ENCODE measurements around the gene MSRB1.

Gene MSRB1

DNA sequence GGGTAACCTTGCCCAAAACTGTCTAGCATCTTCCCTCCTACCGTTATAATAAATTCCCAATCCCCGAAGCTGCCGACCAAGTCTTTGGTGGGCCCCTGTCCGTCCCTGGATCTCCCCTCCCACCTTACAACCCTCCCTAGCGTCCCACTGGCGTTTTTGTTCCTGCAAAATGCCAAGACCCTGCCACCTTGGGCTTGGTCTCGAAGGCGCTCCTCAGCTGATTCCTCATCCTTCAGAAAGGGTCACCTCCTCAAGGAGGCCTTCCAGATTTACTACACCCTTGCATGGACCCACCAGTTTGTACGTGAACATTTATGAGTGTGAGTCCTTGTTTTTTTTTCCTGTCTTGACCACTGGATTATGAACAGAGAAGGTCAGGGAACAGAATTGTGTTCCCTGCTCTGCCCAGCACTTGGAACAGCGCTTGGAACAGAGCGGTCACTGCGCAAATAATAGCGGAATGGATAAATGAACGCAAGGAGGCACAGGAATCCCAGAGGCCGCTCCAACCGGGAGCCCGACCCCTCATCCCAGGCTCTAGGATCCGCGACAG is 40.1 kb upstream of the MSRB1 start:
- no peak for DNase-seq

DNA sequence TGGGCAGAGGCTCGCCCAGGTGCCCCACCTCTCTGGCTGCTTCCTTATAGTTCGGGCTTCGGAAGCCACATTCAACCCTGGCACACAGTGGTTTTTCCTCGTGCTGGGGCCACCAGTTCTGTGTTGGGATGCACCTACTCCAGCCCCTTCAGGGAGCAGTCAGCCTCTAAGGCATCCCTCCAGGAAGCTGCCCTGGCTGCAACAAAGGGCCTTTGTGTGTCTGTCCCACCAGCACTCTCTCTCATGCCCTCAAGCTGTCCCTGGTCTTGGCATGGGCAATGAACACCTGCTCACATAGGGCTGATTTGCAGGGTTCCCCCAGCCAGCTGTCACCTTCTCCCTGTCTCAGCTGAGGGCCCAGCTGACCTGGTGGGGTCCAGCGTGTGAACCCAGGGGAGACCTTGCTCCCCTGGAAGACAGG is 39.0 kb upstream of the MSRB1 start:
- TF ChIP-seq GATA1 (IDR thresholded peaks at IDR 0.05; ENCODE audit: low read depth, low read length) = no peak
- TF ChIP-seq POLR2A (IDR thresholded peaks at IDR 0.05; ENCODE audit: low read length) = no peak
- DNase-seq = no peak

More for the DNA sequence above, 40.1 kb upstream of the MSRB1 start:
- TF ChIP-seq GATA1 (IDR thresholded peaks at IDR 0.05; ENCODE audit: low read depth, low read length) = no peak
- TF ChIP-seq POLR2A (IDR thresholded peaks at IDR 0.05; ENCODE audit: low read length) = no peak

DNA sequence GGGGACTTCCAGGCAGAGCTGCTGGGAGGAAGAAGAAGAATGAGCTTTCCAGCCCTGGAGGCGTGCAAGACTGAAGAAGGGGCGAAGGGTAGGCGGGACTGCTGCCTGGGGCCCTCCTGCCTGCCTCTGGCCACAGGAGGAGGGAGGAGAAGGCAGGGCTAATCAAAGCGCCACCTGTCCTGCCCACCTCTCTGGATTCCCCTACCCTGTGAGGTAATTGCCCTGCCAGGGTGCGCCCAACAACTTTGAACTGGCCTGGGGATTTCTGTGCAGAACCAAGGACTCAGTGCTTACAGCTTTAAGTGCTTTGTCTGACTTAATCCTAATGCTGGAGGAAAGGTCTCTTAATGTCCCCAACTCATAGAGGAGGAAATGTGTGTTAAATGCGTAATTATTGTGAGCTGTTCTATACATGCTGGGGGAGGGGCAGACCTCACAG is 38.4 kb upstream of the MSRB1 start, which contains the start of gene NOXO1:
Gene NOXO1 (minus strand): TSS at position 72 of the 439 bp plus-strand sequence. CDS start 290 bp downstream, outside the sequence.
- no peak for TF ChIP-seq POLR2A (IDR thresholded peaks at IDR 0.05; ENCODE audit: low read length)
- TF ChIP-seq GATA1 (IDR thresholded peaks at IDR 0.05; ENCODE audit: low read depth, low read length) = no peak
- no peak for DNase-seq

- TF ChIP-seq GATA1 (IDR thresholded peaks at IDR 0.05; ENCODE audit: low read depth, low read length) = no peak
- no peak for TF ChIP-seq POLR2A (IDR thresholded peaks at IDR 0.05; ENCODE audit: low read length)
- no peak for DNase-seq
Observed at GRCh38 chr16:1980770-1981087, 37.7 kb upstream of the MSRB1 start.

GRCh38 chr16:1980030-1980769 is 37.2 kb upstream of the MSRB1 start:
- no peak for TF ChIP-seq POLR2A (IDR thresholded peaks at IDR 0.05; ENCODE audit: low read length)
- no peak for TF ChIP-seq GATA1 (IDR thresholded peaks at IDR 0.05; ENCODE audit: low read depth, low read length)
- DNase-seq = no peak

GRCh38 chr16:1979271-1980029 is 36.5 kb upstream of the MSRB1 start:
- no peak for DNase-seq
- TF ChIP-seq GATA1 (IDR thresholded peaks at IDR 0.05; ENCODE audit: low read depth, low read length) = no peak
- no peak for TF ChIP-seq POLR2A (IDR thresholded peaks at IDR 0.05; ENCODE audit: low read length)

DNA sequence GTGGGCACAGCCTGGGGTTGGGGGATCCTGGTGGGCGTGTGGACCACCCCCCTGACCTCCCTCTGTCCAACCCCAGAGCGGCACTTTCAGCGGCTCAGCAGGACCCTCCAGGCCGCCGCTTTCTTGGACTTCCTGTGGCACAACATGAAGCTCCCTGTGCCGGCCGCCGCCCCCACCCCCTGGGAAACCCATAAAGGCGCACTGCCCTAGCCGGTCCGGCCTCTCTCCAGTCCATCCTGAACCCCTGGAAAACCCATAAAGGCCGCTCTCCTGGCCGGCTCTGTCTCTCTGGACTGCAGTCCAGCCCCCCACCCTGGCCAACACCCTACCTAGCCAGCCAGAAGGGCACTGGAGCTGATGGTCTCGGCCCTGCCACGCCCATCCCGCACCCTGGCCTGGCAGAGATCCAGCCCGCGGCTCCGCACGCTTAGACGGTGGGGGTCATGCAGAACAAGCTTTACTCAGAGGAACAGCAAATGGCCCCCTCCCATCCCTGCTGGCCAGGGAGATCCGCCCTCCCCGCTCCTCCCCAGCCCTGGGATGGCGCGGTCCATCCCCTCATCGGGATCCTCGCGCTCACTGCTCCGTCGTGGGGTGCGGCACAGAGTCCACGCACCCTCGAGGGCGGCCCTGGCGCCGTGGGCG is 35.6 kb upstream of the MSRB1 start:
- DNase-seq = no peak

DNA sequence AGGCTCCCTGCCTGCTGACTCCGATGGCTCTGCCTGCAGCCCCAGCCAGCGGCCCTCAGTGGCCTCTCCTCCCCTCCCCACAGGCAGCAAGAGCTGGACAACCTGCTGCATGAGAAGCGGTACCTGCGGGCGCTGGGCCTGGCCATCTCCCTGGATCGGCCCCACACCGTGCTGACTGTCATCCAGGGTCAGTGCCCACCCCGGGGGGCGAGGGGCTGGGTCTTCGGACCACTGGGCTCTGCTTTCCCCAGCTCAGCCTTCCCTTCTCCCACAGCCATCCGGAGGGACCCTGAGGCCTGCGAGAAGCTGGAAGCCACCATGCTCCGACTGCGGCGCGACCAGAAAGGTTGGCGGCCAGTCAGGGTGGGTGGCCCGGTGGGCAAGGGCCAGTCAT is 34.9 kb upstream of the MSRB1 start:
- no peak for DNase-seq
- TF ChIP-seq POLR2A (IDR thresholded peaks at IDR 0.05; ENCODE audit: low read length) = no peak
- no peak for TF ChIP-seq GATA1 (IDR thresholded peaks at IDR 0.05; ENCODE audit: low read depth, low read length)

More for the DNA sequence above, 35.6 kb upstream of the MSRB1 start:
- TF ChIP-seq GATA1 (IDR thresholded peaks at IDR 0.05; ENCODE audit: low read depth, low read length) = no peak
- no peak for TF ChIP-seq POLR2A (IDR thresholded peaks at IDR 0.05; ENCODE audit: low read length)

DNA sequence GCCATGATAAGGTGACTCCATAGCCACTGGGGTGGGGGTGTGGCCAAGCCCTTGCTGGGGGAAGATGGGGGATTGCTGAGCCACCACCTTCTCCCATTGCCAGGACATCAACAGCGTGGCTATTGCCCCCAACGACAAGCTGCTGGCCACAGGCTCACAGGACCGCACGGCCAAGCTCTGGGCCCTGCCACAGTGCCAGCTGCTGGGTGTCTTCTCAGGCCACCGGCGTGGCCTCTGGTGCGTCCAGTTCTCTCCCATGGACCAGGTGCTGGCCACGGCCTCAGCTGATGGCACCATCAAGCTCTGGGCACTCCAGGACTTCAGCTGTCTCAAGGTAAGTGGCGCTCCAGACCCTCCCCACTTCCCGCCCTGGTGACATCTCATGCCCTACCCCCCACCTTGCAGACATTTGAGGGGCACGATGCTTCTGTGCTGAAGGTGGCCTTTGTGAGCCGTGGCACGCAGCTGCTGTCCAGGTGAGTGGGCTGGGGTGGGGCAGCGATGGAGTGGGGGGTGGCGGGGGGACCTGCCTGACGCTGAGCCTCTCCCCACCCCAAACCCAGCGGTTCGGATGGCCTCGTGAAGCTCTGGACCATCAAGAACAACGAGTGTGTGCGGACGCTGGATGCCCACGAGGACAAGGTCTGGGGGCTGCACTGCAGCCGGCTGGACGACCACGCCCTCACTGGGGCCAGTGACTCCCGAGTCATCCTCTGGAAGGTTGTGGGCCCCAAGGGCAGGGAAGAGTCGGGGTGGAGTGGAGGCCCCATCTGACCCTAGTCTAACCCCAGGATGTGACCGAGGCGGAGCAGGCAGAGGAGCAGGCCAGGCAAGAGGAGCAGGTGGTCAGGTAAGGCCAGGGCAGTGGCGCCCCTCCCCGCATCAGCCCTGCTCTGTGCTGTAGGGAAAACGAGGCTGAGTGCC is 34.2 kb upstream of the MSRB1 start:
- TF ChIP-seq POLR2A (IDR thresholded peaks at IDR 0.05; ENCODE audit: low read length) (no peak), GATA1 (IDR thresholded peaks at IDR 0.05; ENCODE audit: low read depth, low read length) (no peak)
- no peak for DNase-seq

DNA sequence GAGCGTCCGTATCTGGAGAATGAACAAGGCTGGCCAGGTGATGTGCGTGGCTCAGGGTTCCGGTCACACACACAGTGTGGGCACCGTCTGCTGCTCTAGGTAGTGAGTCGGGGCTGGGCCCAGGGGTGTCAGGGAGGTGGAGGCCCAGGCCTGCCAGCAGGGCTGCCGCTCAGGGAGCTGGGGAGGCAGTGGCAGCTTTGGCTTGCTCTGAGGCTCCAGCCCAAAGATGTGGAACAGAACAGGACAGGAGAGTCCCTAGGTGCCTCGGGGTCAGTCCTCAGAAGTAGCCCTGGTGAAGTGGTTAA is 33.2 kb upstream of the MSRB1 start:
- no peak for DNase-seq
- TF ChIP-seq GATA1 (IDR thresholded peaks at IDR 0.05; ENCODE audit: low read depth, low read length) (no peak), POLR2A (IDR thresholded peaks at IDR 0.05; ENCODE audit: low read length) (no peak)

GRCh38 chr16:1975432-1976215 is 32.6 kb upstream of the MSRB1 start:
- TF ChIP-seq GATA1 (IDR thresholded peaks at IDR 0.05; ENCODE audit: low read depth, low read length) = no peak
- TF ChIP-seq POLR2A (IDR thresholded peaks at IDR 0.05; ENCODE audit: low read length) = no peak
- DNase-seq = no peak

Data from erythroblast (primary cell).